Measurements from ENCODE around the gene PDE4B.

The PDE4B gene

DNA sequence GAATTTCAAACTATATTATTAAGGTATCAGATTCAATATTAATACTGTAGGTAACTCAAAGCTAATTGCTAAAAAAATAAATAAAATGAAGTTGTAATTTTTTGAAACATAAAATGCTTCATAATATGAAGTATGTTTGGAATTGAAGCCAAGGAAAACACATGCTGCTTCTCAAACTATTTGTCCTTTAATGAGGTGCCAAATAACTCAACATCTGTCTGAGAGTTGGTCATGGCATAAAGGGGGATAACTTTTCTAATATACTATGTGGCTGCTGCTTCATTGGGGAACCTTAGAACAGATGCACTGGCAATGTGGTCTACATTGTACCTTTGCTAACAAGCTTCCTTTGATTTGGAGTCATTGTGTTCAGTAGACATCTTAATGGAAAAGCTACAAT lies 96.7 kb downstream of the PDE4B start:
- no peak overlapping the region for H3K4me2 ChIP-seq

DNA sequence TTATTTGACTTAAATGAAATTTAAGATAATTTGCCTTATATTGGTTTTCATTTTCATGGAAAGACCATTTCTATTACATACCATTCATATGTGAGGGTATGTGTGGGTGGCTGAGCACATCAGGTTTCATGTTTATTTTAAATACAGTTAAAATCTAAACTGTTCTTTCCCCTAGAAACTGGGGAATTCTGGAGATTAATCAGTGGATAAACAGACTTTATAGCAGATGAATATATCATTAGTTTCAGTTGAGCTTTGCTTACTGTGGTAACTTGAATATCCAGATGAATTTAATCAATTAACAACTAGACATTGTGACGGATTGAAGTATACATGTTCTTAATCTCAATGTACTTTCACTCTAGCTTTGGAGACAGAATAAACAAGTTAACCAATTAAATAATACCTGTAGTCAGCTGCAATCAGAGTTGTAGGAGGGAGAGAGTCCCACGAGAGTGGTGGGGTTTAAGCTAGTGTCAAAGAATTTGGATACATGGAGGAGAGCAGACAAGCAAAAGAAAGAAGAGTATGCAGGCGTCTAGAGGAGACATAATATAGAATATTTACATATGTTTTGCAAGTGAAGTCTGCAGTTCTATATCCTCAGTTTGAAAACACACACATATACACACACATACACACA lies 97.6 kb downstream of the PDE4B start:
- no peaks in the 10 kb centered on the region for H3K36me3 ChIP-seq (ENCODE audit: insufficient read depth)
- H3K4me3 ChIP-seq (IDR thresholded peaks at IDR 0.05; ENCODE audit: insufficient read depth, low read depth, low read length) = no peak overlapping the region
- no peaks in the 10 kb centered on the region for H4K20me1 ChIP-seq (ENCODE audit: insufficient read depth)
- no peak overlapping the region for H2AFZ ChIP-seq (ENCODE audit: low read depth)
- TF ChIP-seq, protein P1, sequence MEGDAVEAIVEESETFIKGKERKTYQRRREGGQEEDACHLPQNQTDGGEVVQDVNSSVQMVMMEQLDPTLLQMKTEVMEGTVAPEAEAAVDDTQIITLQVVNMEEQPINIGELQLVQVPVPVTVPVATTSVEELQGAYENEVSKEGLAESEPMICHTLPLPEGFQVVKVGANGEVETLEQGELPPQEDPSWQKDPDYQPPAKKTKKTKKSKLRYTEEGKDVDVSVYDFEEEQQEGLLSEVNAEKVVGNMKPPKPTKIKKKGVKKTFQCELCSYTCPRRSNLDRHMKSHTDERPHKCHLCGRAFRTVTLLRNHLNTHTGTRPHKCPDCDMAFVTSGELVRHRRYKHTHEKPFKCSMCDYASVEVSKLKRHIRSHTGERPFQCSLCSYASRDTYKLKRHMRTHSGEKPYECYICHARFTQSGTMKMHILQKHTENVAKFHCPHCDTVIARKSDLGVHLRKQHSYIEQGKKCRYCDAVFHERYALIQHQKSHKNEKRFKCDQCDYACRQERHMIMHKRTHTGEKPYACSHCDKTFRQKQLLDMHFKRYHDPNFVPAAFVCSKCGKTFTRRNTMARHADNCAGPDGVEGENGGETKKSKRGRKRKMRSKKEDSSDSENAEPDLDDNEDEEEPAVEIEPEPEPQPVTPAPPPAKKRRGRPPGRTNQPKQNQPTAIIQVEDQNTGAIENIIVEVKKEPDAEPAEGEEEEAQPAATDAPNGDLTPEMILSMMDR (conservative IDR thresholded peaks at IDR 0.05; ENCODE audit: low read depth, low read length) = no peak
- no peaks in the 10 kb centered on the region for H3K4me1 ChIP-seq (ENCODE audit: low read depth, poor library complexity, severe bottlenecking)
- no peak overlapping the region for H3K9ac ChIP-seq
- H3K27ac ChIP-seq = no peak overlapping the region
- H3K4me2 ChIP-seq = no peak overlapping the region
- no peaks in the 10 kb centered on the region for H3K79me2 ChIP-seq (ENCODE audit: insufficient read depth, low read depth)
- no peaks in the 10 kb centered on the region for H3K27me3 ChIP-seq (ENCODE audit: insufficient read depth, low read depth)

More for the DNA sequence above, 96.7 kb downstream of the PDE4B start:
- TF ChIP-seq, protein P1 (conservative IDR thresholded peaks at IDR 0.05; ENCODE audit: low read depth, low read length) = no peak
- Histone ChIP-seq H4K20me1 (ENCODE audit: insufficient read depth) (no peaks in the 10 kb centered on the region), H3K27me3 (ENCODE audit: insufficient read depth, low read depth) (no peaks in the 10 kb centered on the region), H3K4me1 (ENCODE audit: low read depth, poor library complexity, severe bottlenecking) (no peaks in the 10 kb centered on the region), H3K4me3 (IDR thresholded peaks at IDR 0.05; ENCODE audit: insufficient read depth, low read depth, low read length) (no peak overlapping the region), H3K27ac (no peak overlapping the region), H3K79me2 (ENCODE audit: insufficient read depth, low read depth) (no peaks in the 10 kb centered on the region), H2AFZ (ENCODE audit: low read depth) (no peak overlapping the region), H3K9ac (no peak overlapping the region), H3K36me3 (ENCODE audit: insufficient read depth) (no peaks in the 10 kb centered on the region)

DNA sequence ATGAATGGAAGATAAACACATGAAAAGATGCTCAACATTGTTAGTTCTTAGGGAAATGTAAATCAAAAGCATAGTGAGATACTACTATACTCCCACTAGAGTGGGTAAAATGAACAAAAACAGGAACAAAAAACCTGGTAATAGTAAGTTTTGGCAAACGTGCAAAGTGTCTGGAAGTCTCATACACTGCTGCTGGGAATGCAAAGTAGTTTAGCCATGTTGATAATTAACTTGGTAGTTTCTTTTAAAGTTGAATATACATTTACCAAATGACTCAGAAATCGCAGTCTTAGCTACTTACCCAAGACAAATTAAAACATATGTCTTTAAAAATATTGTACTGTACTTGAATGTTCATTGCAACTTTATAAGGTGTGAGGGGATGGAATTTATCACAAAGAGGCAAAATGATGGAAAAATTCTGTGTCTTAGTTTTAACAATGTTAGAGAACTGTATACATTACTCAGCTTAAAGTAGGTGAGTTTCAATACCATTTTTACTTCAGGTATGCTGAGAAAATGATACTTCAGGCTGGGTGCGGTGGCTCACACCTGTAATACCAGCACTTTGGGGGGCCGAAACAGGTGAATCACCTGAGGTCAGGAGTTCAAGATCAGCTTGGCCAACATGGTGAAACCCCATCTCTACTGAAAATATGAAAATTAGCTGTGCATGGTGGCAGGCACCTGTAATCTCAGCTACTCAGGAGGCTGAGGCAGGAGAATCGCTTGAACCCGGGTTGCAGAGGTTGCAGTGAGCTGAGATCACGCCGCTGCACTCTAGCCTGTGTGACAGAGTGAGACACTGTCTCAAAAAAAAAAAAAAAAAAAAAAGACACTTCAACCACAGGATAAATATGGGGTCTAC lies 102.3 kb downstream of the PDE4B start:
- Histone ChIP-seq H3K36me3 (ENCODE audit: insufficient read depth) (no peaks in the 10 kb centered on the region), H3K27ac (no peak overlapping the region), H3K4me2 (no peak overlapping the region), H3K27me3 (ENCODE audit: insufficient read depth, low read depth) (no peaks in the 10 kb centered on the region), H3K4me1 (ENCODE audit: low read depth, poor library complexity, severe bottlenecking) (no peaks in the 10 kb centered on the region), H4K20me1 (ENCODE audit: insufficient read depth) (no peaks in the 10 kb centered on the region), H3K79me2 (ENCODE audit: insufficient read depth, low read depth) (no peaks in the 10 kb centered on the region), H2AFZ (ENCODE audit: low read depth) (no peak overlapping the region), H3K9ac (no peak overlapping the region), H3K4me3 (IDR thresholded peaks at IDR 0.05; ENCODE audit: insufficient read depth, low read depth, low read length) (no peak overlapping the region)
- TF ChIP-seq, protein P1 (conservative IDR thresholded peaks at IDR 0.05; ENCODE audit: low read depth, low read length) = no peak

DNA sequence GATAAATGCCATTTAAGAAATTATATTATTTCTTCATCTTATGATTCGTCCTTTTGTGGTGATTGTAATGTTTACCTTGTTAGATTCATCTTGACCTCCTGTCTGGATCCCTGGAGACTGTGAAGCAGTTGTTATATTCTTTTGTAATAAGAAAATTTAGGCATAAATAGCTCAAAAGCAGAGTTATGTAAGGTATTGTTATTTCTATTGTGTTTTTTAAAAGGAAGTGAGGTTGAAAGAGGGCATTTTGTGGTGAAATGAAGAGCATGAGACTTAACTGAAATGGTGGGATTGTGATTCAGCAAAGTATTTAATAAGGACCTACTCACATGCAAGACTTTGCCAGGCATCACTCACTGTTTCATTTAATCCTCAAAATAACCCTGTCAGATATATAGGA lies 104.0 kb downstream of the PDE4B start:
- no peak overlapping the region for H3K4me2 ChIP-seq
- no peaks in the 10 kb centered on the region for H3K79me2 ChIP-seq (ENCODE audit: insufficient read depth, low read depth)
- H3K4me1 ChIP-seq (ENCODE audit: low read depth, poor library complexity, severe bottlenecking) = no peaks in the 10 kb centered on the region
- H3K36me3 ChIP-seq (ENCODE audit: insufficient read depth) = no peaks in the 10 kb centered on the region
- H3K27ac ChIP-seq = no peak overlapping the region
- H3K27me3 ChIP-seq (ENCODE audit: insufficient read depth, low read depth) = no peaks in the 10 kb centered on the region
- no peak overlapping the region for H2AFZ ChIP-seq (ENCODE audit: low read depth)
- H3K4me3 ChIP-seq (IDR thresholded peaks at IDR 0.05; ENCODE audit: insufficient read depth, low read depth, low read length) = no peak overlapping the region
- H4K20me1 ChIP-seq (ENCODE audit: insufficient read depth) = no peaks in the 10 kb centered on the region
- TF ChIP-seq, protein P1 (conservative IDR thresholded peaks at IDR 0.05; ENCODE audit: low read depth, low read length) = no peak
- H3K9ac ChIP-seq = no peak overlapping the region

Measured in KMS-11 (cell line).